Measurements from ENCODE around the gene KLHL14. TPM values are rescaled to one million over a fixed set of nuclear protein-coding genes. Genes with fewer than 3 reads are reported as not detected.

Gene KLHL14
- total RNA-seq, 1 experiment from 2014 or later: not detected

GRCh38 chr18:32717126-32717525 lies 55.7 kb downstream of the KLHL14 start:
- intact Hi-C loops (cut with micrococcal nuclease): no loop called here
- Histone ChIP-seq H3K27me3 (ENCODE audit: insufficient read depth, low read length) (no peaks in the 10 kb centered on the region), H3K4me1 (ENCODE audit: control insufficient read depth in 1 of 2, insufficient read depth in 2 of 2, low read length in 2 of 2) (no peaks in the 10 kb centered on the region), H3K79me2 (ENCODE audit: insufficient read depth, low read length) (no peaks in the 10 kb centered on the region), H4K20me1 (ENCODE audit: insufficient read depth) (no peaks in the 10 kb centered on the region), H3K4me2 (ENCODE audit: low read length) (no peak overlapping the region), H3K36me3 (ENCODE audit: control insufficient read depth in 1 of 2, insufficient read depth in 2 of 2, low read length in 2 of 2) (no peaks in the 10 kb centered on the region), H2AFZ (ENCODE audit: low read depth, low read length, poor library complexity, severe bottlenecking) (no peak overlapping the region), H3K27ac (ENCODE audit: low read depth, low read length) (no peak overlapping the region), H3K9ac (ENCODE audit: low read length) (no peak overlapping the region), H3K4me3 (replicated peaks in 1 of 2; ENCODE audit: low read depth in 1 of 2, low read length in 2 of 2) (no peak overlapping the region), H3K9me3 (ENCODE audit: control insufficient read depth in 1 of 2, insufficient read depth in 1 of 2, low read depth in 1 of 2, low read length in 2 of 2) (no peaks in the 10 kb centered on the region), H3K9me2 (ENCODE audit: insufficient read depth) (no peaks in the 10 kb centered on the region)
- DNase-seq (ENCODE audit: low read depth, low spot score): no peak
- ChIA-PET CTCF (no interaction called here), POLR2A (no interaction called here), RAD21 (ENCODE audit: low non-redundant PET in 1 of 2, low total read pairs in 2 of 2, uncharacterized antibody in 2 of 2, unreplicated experiment in 2 of 2) (no interaction called here)
- BruUV-seq (replicated peaks): no TSS peak
- no peak for TF ChIP-seq JUND (IDR thresholded peaks at IDR 0.05)
- TF ChIP-seq TCF7L2 (IDR thresholded peaks at IDR 0.05; ENCODE audit: borderline replicate concordance, extremely low read depth, insufficient read depth, insufficient read length): no peak
- TF ChIP-seq EZH2 (IDR thresholded peaks at IDR 0.05): no peak
- TF ChIP-seq POLR2A (IDR thresholded peaks at IDR 0.05; ENCODE audit: borderline replicate concordance, extremely low read depth, insufficient read depth, insufficient read length): no peak
- no peak for ATAC-seq

DNA sequence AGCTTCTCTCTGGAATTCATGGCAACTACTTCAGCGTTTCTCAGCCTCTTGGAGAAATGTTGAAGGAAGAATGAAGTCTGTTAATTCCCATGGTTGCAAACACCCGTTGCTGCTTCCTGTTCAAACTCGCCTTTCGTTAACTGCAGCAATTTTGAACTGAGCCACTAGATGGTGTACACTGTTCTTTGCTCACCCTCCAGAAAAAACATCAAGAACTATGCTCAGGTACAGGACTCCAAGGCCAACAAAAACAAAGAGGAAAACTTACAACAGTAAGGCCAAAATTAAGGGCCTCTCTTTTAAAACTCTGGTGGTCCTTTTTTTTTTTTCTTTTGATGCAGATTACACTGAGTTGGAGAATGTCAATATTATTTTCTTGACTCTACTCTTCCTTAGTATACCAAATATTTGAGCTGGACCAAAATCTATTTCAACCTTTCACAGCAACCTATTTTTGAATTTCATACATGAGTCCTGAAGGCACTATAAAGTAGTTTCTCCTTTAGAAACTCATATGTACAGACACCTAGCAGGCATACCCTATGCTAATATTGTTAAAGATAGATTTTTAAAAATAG lies 58.2 kb downstream of the KLHL14 start:
- Histone ChIP-seq H3K4me3 (replicated peaks in 1 of 2; ENCODE audit: low read depth in 1 of 2, low read length in 2 of 2) (no peak overlapping the region), H3K27me3 (ENCODE audit: insufficient read depth, low read length) (no peaks in the 10 kb centered on the region), H3K36me3 (ENCODE audit: control insufficient read depth in 1 of 2, insufficient read depth in 2 of 2, low read length in 2 of 2) (no peaks in the 10 kb centered on the region), H4K20me1 (ENCODE audit: insufficient read depth) (no peaks in the 10 kb centered on the region), H3K4me2 (ENCODE audit: low read length) (peak overlapping the region; percentile 14; the same call in 1 of the 2 replicates), H3K9ac (ENCODE audit: low read length) (no peak overlapping the region), H3K4me1 (ENCODE audit: control insufficient read depth in 1 of 2, insufficient read depth in 2 of 2, low read length in 2 of 2) (no peaks in the 10 kb centered on the region), H3K27ac (ENCODE audit: low read depth, low read length) (no peak overlapping the region), H3K9me2 (ENCODE audit: insufficient read depth) (no peaks in the 10 kb centered on the region), H2AFZ (ENCODE audit: low read depth, low read length, poor library complexity, severe bottlenecking) (peak overlapping the region; percentile 56), H3K79me2 (ENCODE audit: insufficient read depth, low read length) (no peaks in the 10 kb centered on the region), H3K9me3 (ENCODE audit: control insufficient read depth in 1 of 2, insufficient read depth in 1 of 2, low read depth in 1 of 2, low read length in 2 of 2) (no peaks in the 10 kb centered on the region)
- intact Hi-C loops (cut with micrococcal nuclease): no loop called here
- CTCF ChIA-PET: interaction anchor here (1.2 to 1.5 kb wide), 3 partner anchors 8 to 18 kb away, joined by 3 to 6 read pairs (median 3); no protein-coding TSS in a partner anchor
- POLR2A ChIA-PET: no interaction called here
- ATAC-seq: peak; percentile 88
- BruUV-seq (replicated peaks): no TSS peak
- peak; percentile 28 for DNase-seq (ENCODE audit: low read depth, low spot score)
- RAD21 ChIA-PET (ENCODE audit: low non-redundant PET in 1 of 2, low total read pairs in 2 of 2, uncharacterized antibody in 2 of 2, unreplicated experiment in 2 of 2): interaction anchor here in 1 of 2 experiments (0.7 kb wide), 1 partner anchor 54 kb away, joined by 3 read pairs; no protein-coding TSS in a partner anchor
- no peak for TF ChIP-seq JUND (IDR thresholded peaks at IDR 0.05)
- no peak for TF ChIP-seq YY1 (IDR thresholded peaks at IDR 0.05; ENCODE audit: extremely low read depth, insufficient replicate concordance, low read depth, low read length)
- TF ChIP-seq RAD21 (IDR thresholded peaks at IDR 0.05; ENCODE audit: low read depth): peak; percentile 50
- no peak for TF ChIP-seq TCF7L2 (IDR thresholded peaks at IDR 0.05; ENCODE audit: borderline replicate concordance, extremely low read depth, insufficient read depth, insufficient read length)
- TF ChIP-seq ZNF274 (IDR thresholded peaks at IDR 0.05; ENCODE audit: low read depth, low read length): no peak
- TF ChIP-seq, protein P1, sequence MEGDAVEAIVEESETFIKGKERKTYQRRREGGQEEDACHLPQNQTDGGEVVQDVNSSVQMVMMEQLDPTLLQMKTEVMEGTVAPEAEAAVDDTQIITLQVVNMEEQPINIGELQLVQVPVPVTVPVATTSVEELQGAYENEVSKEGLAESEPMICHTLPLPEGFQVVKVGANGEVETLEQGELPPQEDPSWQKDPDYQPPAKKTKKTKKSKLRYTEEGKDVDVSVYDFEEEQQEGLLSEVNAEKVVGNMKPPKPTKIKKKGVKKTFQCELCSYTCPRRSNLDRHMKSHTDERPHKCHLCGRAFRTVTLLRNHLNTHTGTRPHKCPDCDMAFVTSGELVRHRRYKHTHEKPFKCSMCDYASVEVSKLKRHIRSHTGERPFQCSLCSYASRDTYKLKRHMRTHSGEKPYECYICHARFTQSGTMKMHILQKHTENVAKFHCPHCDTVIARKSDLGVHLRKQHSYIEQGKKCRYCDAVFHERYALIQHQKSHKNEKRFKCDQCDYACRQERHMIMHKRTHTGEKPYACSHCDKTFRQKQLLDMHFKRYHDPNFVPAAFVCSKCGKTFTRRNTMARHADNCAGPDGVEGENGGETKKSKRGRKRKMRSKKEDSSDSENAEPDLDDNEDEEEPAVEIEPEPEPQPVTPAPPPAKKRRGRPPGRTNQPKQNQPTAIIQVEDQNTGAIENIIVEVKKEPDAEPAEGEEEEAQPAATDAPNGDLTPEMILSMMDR (IDR thresholded peaks at IDR 0.05 in 2 of 3, conservative IDR thresholded peaks at IDR 0.05 in 1 of 3; ENCODE audit: borderline replicate concordance in 1 of 3, insufficient read depth in 1 of 3, low read depth in 2 of 3, low read length in 2 of 3): peak; percentile 24 to 79 (median 76); a peak in 4 of 6 replicates
- no peak for TF ChIP-seq SIN3A (IDR thresholded peaks at IDR 0.05; ENCODE audit: low read depth)
- TF ChIP-seq FOSL1 (IDR thresholded peaks at IDR 0.05; ENCODE audit: low read depth): no peak
- no peak for TF ChIP-seq ELF1 (IDR thresholded peaks at IDR 0.05; ENCODE audit: borderline replicate concordance, low read depth)
